A673 (cell line): ENCODE data around the gene RPS16. TPM values are rescaled to one million over a fixed set of nuclear protein-coding genes. Genes with fewer than 3 reads are reported as not detected.

Experiments used
- BruUV-seq: library from RNA; stranded (reverse); fragments of 400-500 nt; replicated peaks from 2 replicates; lab custom pipeline; 2021; lab: Mats Ljungman, UMichigan
- CTCF ChIA-PET: fragments of 300-600 bp; sonication (Branson Sonifier 250); formaldehyde crosslinking; loops from one replicate; lab custom pipeline; 2022; ENCODE audit warnings: antibody characterized with exemption; lab: Charles Lee
- POLR2A ChIA-PET: fragments of 300-600 bp; sonication (Branson Sonifier 250); formaldehyde crosslinking; loops from one replicate; lab custom pipeline; 2022; ENCODE audit warnings: antibody characterized with exemption; ENCODE audit not compliant: low non-redundant PET; lab: Charles Lee
- DNase-seq: peaks from one replicate; pipeline ENCODE4 v3.0.0-alpha.2; 2015; ENCODE audit warnings: low spot score
- H3K27ac ChIP-seq: fragments of 200-600 bp; sonication (generic); 2 replicates; pipeline ENCODE4 v1.5.1; 2016; ENCODE audit warnings: mixed run types, low read depth, mild to moderate bottlenecking, mixed read lengths, antibody characterized with exemption, low read length; ENCODE audit not compliant: poor library complexity, severe bottlenecking
- H3K27me3 ChIP-seq: fragments of 200-600 bp; sonication (generic); replicated peaks from 2 replicates; pipeline ENCODE4 v1.6.1; 2017; ENCODE audit warnings: mixed run types, low read depth, mild to moderate bottlenecking, mixed read lengths, antibody characterized with exemption, low read length; ENCODE audit not compliant: insufficient read depth, poor library complexity
- H3K36me3 ChIP-seq: fragments of 200-600 bp; sonication (generic); 2 replicates; pipeline ENCODE4 v1.6.1; 2016; ENCODE audit warnings: mixed run types, mild to moderate bottlenecking, mixed read lengths, antibody characterized with exemption, low read length; ENCODE audit not compliant: insufficient read depth, poor library complexity, severe bottlenecking
- H3K4me1 ChIP-seq: fragments of 200-600 bp; sonication (generic); 2 replicates; pipeline ENCODE4 v1.6.1; 2017; ENCODE audit warnings: mixed run types, mild to moderate bottlenecking, mixed read lengths, antibody characterized with exemption, low read length; ENCODE audit not compliant: insufficient read depth, poor library complexity, severe bottlenecking
- H3K4me3 ChIP-seq: fragments of 200-600 bp; sonication (generic); 2 replicates; pipeline ENCODE4 v1.5.1; 2016; ENCODE audit warnings: low read depth, mixed run types, mild to moderate bottlenecking, mixed read lengths, low read length; ENCODE audit not compliant: poor library complexity, severe bottlenecking
- H3K9me3 ChIP-seq: fragments of 200-600 bp; sonication (generic); 2 replicates; pipeline ENCODE4 v1.6.1; 2016; ENCODE audit warnings: mixed run types, low read depth, mild to moderate bottlenecking, mixed read lengths, antibody characterized with exemption, low read length; ENCODE audit not compliant: poor library complexity, severe bottlenecking
- EZH2 ChIP-seq: fragments of 200-600 bp; sonication (generic); IDR thresholded peaks from 2 replicates; pipeline ENCODE4 v1.6.1; 2017; ENCODE audit warnings: borderline replicate concordance, low read depth, mild to moderate bottlenecking, mixed read lengths, antibody characterized with exemption, low read length; ENCODE audit not compliant: poor library complexity, severe bottlenecking
- intact Hi-C: fragments of 100-400 bp; cut with micrococcal nuclease; formaldehyde crosslinking; loops from one replicate; pipeline ENCODE4 v1.10.0; 2022; ENCODE audit not compliant: unreplicated experiment
- total RNA-seq: library from RNA; stranded (reverse); gene quantifications from 2 replicates; pipeline ENCODE4 v1.2.3, GENCODE V29; 2021
- TF ChIP-seq, protein P1 (sequence below): fragments of 300-800, 200-600 bp; sonication (generic); conservative IDR thresholded peaks from 2 replicates; pipeline ENCODE4 v1.5.1; 2017; ENCODE audit warnings: low read depth, mild to moderate bottlenecking, antibody characterized with exemption, low read length, moderate library complexity, mixed read lengths

RPS16 gene
- total RNA-seq, 1 experiment from 2014 or later, result 1,898 TPM

- peaks cover 8% of the 10 kb centered on the region for H3K36me3 ChIP-seq
- H3K4me1 ChIP-seq, result peaks cover 44% of the 10 kb centered on the region
- no peaks in the 10 kb centered on the region for H3K9me3 ChIP-seq
- no peaks in the 10 kb centered on the region for H3K27me3 ChIP-seq
- H3K4me3 ChIP-seq, result no peak overlapping the region
- DNase-seq, result no peak
- no TSS peak for BruUV-seq
- ChIA-PET CTCF (interaction anchor here (1.8 kb wide), 1 partner anchor 13 kb away, joined by 16 read pairs; no protein-coding TSS in a partner anchor), POLR2A (no interaction called here)
- intact Hi-C loops, result loop anchor here (5.0 kb wide), 1 partner anchor 288 kb away; no protein-coding TSS in a partner anchor
- TF ChIP-seq, protein P1, sequence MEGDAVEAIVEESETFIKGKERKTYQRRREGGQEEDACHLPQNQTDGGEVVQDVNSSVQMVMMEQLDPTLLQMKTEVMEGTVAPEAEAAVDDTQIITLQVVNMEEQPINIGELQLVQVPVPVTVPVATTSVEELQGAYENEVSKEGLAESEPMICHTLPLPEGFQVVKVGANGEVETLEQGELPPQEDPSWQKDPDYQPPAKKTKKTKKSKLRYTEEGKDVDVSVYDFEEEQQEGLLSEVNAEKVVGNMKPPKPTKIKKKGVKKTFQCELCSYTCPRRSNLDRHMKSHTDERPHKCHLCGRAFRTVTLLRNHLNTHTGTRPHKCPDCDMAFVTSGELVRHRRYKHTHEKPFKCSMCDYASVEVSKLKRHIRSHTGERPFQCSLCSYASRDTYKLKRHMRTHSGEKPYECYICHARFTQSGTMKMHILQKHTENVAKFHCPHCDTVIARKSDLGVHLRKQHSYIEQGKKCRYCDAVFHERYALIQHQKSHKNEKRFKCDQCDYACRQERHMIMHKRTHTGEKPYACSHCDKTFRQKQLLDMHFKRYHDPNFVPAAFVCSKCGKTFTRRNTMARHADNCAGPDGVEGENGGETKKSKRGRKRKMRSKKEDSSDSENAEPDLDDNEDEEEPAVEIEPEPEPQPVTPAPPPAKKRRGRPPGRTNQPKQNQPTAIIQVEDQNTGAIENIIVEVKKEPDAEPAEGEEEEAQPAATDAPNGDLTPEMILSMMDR, result no peak
- no peak for TF ChIP-seq EZH2
- peak overlapping the region; percentile 93 for H3K27ac ChIP-seq
Observed at GRCh38 chr19:39410831-39411080, 25.0 kb downstream of the RPS16 start.

DNA sequence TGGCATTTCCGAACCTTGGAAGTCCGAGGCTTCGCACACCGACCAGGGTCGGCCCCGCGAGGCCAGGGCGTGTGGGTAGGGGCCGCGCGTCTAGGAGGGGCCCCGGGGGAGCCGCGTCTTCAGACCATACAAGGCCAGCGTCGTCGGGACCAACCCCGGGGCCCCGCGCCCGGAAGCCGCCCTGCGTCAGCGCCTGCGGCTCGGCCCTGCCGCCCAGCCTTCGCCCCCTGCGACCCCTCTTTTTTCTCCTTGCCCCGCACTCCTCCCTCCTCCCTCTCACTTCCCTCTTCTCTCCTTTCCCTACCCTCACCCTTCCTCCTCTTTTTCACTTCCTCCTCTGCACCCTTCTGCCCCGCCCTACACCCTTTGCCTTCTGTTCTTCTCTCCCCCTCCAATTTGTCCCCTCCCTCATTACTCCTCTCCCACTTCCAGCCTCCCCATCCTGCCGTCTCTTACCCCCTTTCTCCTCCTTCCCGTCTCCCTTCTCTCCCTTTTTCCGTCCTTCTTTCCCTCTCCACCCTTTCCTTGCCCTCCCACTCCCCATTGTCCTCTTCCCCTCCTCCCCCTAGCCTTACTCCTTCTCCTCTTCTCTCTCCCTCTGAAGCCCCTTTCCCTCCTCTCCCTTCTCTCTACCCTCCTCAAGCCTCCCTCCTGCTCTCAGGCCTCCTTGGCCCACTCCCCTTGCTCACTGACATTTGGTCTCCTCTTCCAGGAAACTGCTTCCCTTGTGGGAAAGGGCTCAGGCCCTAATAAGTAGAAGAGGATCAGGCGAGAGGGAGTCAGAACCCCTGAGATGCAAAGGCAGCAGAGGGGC lies 25.5 kb downstream of the RPS16 start:
- DNase-seq, result no peak

DNA sequence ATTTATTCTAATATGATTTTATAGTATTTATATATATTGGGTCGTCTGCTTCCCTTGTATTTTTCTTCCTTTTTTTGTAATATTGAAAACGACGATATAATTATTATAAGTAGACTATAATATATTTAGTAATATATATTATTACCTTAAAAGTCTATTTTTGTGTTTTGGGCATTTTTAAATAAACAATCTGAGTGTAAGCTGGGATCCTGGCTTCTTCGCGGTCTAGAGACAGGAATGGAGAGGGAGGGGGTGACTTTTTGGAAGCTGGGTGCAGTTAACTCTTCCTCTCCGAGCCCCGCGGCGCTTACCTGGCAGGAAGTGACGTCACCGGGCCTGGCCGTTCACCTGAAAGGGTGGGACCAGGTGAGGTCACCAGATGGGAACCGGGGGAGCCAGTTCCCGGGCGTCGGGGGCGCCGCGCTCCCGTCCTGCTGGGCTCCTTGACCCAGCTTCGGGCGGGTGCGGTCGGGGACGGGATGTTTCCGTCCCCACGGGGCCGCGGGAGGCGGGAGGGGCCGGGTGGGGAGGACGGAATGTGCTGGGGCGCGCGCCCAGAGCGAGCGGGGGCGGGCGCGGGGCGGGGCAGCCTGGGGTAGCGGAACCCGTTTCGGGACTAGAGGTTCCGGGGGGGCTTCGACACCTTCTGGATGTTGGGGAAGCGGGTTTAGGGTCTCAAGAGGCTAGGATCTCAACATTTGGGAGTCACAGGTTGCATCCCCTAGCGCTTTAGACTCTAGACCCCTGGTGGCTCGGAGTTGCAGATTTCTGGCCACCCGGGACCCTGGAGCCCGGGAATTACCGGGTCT lies 26.3 kb downstream of the RPS16 start:
- peak overlapping the region; percentile 68 for H3K4me3 ChIP-seq
- ChIA-PET CTCF (interaction anchor here (0.6 kb wide), 1 partner anchor 13 kb away, joined by 4 read pairs; no protein-coding TSS in a partner anchor), POLR2A (no interaction called here)
- peak; percentile 60 for DNase-seq
- peaks cover 7% of the 10 kb centered on the region for H3K36me3 ChIP-seq
- peak overlapping the region; percentile 93 for H3K27ac ChIP-seq
- BruUV-seq, result no TSS peak
- peaks cover 32% of the 10 kb centered on the region for H3K4me1 ChIP-seq
- no peaks in the 10 kb centered on the region for H3K9me3 ChIP-seq
- TF ChIP-seq, protein P1, result no peak
- TF ChIP-seq EZH2, result no peak
- no peaks in the 10 kb centered on the region for H3K27me3 ChIP-seq
- intact Hi-C loops, result loop anchor here (5.0 kb wide), 1 partner anchor 287 kb away; no protein-coding TSS in a partner anchor

More for the DNA sequence above, 25.5 kb downstream of the RPS16 start:
- ChIA-PET POLR2A (no interaction called here), CTCF (no interaction called here)
- peak overlapping the region; percentile 93 for H3K27ac ChIP-seq
- BruUV-seq, result no TSS peak
- no peaks in the 10 kb centered on the region for H3K27me3 ChIP-seq
- peaks cover 41% of the 10 kb centered on the region for H3K4me1 ChIP-seq
- peaks cover 7% of the 10 kb centered on the region for H3K36me3 ChIP-seq
- intact Hi-C loops, result loop anchor here (5.0 kb wide), 1 partner anchor 288 kb away; no protein-coding TSS in a partner anchor
- peak overlapping the region; percentile 68 for H3K4me3 ChIP-seq
- TF ChIP-seq, protein P1, result no peak
- no peak for TF ChIP-seq EZH2
- no peaks in the 10 kb centered on the region for H3K9me3 ChIP-seq
